Thymus (tissue), 11 donors: ENCODE results near the gene FOXL3. TPM values are rescaled to one million over a fixed set of nuclear protein-coding genes. Genes with fewer than 3 reads are reported as not detected.

ENCODE experiments used
- DNase-seq, 9 donors: peaks; one replicate each; pipeline ENCODE4 v3.0.0-alpha.2; 2013; ENCODE audit warnings: low spot score in 9 of 9, low read depth in 6 of 9, missing footprints in 1 of 9
- H3K27ac ChIP-seq, 2 donors: one replicate each; pipeline ENCODE4 v1.5.1; 2013; ENCODE audit warnings: control low read depth in 1 of 2, low read depth in 1 of 2, low read length in 1 of 2, mild to moderate bottlenecking in 1 of 2, moderate library complexity in 1 of 2
- H3K27me3 ChIP-seq, 2 donors: one replicate each; pipeline ENCODE4 v1.5.1; 2013; ENCODE audit warnings: low read length in 1 of 2; ENCODE audit not compliant: control insufficient read depth in 2 of 2, insufficient read depth in 1 of 2
- H3K36me3 ChIP-seq, 2 donors: one replicate each; pipeline ENCODE4 v1.5.1; 2013; ENCODE audit warnings: low read length in 1 of 2, mild to moderate bottlenecking in 1 of 2, moderate library complexity in 1 of 2; ENCODE audit not compliant: control insufficient read depth in 2 of 2, insufficient read depth in 2 of 2
- H3K4me1 ChIP-seq, 2 donors: one replicate each; pipeline ENCODE4 v1.5.1; 2013; ENCODE audit warnings: low read length in 2 of 2; ENCODE audit not compliant: control insufficient read depth in 2 of 2, insufficient read depth in 2 of 2
- H3K4me3 ChIP-seq, 2 donors: one replicate each; pipeline ENCODE4 v1.5.1; 2013; ENCODE audit warnings: low read length in 2 of 2, control low read depth in 1 of 2, mild to moderate bottlenecking in 1 of 2
- H3K9me3 ChIP-seq, 2 donors: one replicate each; pipeline ENCODE4 v1.5.1; 2013; ENCODE audit warnings: low read length in 1 of 2, mild to moderate bottlenecking in 1 of 2; ENCODE audit not compliant: control insufficient read depth in 2 of 2, insufficient read depth in 1 of 2
- WGBS: extraction: QIAGEN DNeasy Blood & Tissue Kit; methylation state at CpG from one replicate; pipeline ENCODE4 v1.1.7; 2013; 5-methylcytosine and 5-hydroxymethylcytosine counted together
- polyA plus RNA-seq: library from polyadenylated mRNA; stranded (reverse); fragments of 200-250 nt; gene quantifications from one replicate; pipeline ENCODE4 v1.2.3, GENCODE V29; 2013
- total RNA-seq: library from RNA; stranded (reverse); fragments of 120-200 nt; gene quantifications from one replicate; pipeline ENCODE4 v1.2.4, GENCODE V29; 2013
- donor health status: healthy.

Gene FOXL3
- total and polyA plus RNA-seq, 2 donors = 0.19 TPM; not detected in 1

DNA sequence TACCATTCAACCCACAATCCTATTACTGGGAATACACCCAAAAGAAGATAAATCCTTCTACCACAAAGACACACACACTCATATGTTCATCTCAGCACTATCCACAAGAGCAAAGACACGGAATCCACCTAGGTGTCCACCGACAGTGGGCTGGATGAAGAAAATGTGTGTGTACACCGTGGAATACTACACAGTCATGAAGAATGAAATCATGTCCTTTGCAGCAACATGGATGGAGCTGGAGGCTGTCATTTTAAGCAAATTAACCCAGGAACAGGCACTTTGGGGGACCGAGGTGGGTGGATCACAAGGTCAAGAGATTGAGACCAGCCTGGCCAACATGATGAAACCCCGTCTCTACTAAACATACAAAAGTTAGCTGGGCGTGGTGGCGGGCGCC lies 8.3 kb upstream of the FOXL3 start:
- H3K4me1 ChIP-seq = no peaks in the 10 kb centered on the region
- H3K27me3 ChIP-seq = peaks cover 2 to 20% of the 10 kb centered on the region in 2 donors
- WGBS = 93% methylated on average over 8 of the region's 8 CpGs
- no peaks in the 10 kb centered on the region for H3K36me3 ChIP-seq
- no peak overlapping the region for H3K4me3 ChIP-seq
- no peak for DNase-seq
- H3K27ac ChIP-seq = no peak overlapping the region
- peaks cover 0 to 5% of the 10 kb centered on the region in 2 donors for H3K9me3 ChIP-seq

DNA sequence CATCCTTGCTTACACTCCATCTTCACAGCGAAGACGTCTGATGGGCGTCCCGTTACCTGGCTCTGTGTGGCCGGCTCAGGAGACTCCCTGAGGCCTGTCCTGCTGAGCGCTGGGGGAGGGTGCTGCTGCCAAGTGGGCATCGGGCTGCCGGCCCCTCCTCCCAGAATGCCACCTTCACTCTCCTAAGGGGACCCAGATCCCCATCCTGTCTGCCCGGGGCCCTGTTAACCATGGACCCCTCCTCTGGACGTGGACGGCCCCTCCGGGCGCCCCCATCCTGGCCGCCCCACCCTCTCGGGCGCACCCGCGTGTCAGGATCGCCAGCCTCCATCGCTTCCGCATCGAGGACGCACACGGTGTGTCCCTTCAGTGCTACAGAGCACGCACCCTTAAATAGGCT lies 7.3 kb upstream of the FOXL3 start:
- Histone ChIP-seq H3K27me3 (peaks cover 2 to 24% of the 10 kb centered on the region in 2 donors), H3K4me3 (no peak overlapping the region)

DNA sequence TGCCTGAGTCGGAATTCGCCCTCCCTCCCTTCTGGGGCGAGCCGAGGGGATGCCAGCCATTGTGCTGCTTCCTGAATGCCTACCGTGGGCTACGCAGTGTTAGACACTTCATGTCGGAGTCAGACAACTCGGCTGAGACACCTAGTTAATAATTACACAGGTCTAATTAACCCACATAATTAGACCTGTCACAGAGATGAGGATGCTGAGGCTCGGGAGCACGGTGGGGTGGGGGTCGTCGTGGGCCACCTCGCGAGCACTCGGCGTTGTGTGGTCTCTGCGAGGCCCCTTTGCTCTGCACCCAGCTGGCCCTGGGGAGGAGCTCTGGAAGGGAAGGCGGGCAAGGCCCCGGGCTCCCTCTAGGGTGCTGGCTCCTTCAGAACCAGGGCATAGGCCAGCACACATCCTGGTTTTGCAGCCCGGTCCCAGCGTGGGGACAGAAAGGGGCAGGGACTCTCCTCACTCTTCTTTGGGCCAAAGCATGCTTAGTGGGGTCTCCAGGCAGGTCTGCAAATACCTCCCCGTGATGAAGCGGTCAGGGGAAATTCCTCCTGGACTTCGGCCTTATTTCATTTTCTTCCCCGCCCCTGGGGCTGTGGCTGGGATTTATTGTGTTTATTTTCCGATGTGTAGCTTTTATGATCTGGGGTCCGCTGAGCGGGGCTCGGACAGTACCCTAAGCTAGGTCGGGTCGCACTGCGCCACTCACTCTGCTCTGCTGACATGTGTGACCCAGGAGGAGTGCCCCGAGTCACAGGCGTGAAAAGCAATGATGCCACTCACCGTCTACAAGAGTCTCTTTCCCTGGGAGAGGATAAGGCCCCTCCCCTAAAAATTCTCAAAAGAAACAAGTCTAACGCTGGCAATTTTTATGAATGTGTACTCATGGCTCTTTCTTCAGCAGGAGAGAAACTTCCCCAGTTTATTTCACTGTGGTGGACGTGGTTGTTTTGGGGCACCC lies 4.9 kb upstream of the FOXL3 start:
- Histone ChIP-seq H3K27ac (no peak overlapping the region), H3K4me3 (no peak overlapping the region), H3K4me1 (peaks cover 0 to under 1% of the 10 kb centered on the region in 2 donors), H3K9me3 (no peaks in the 10 kb centered on the region), H3K36me3 (no peaks in the 10 kb centered on the region), H3K27me3 (peaks cover 19 to 47% of the 10 kb centered on the region in 2 donors)
- 89% methylated on average over 37 of the region's 37 CpGs for WGBS
- DNase-seq = no peak

More for the DNA sequence above, 7.3 kb upstream of the FOXL3 start:
- 98% methylated on average over 25 of the region's 25 CpGs for WGBS
- no peaks in the 10 kb centered on the region for H3K9me3 ChIP-seq
- H3K4me1 ChIP-seq = no peaks in the 10 kb centered on the region
- no peaks in the 10 kb centered on the region for H3K36me3 ChIP-seq
- no peak for DNase-seq
- H3K27ac ChIP-seq = no peak overlapping the region

DNA sequence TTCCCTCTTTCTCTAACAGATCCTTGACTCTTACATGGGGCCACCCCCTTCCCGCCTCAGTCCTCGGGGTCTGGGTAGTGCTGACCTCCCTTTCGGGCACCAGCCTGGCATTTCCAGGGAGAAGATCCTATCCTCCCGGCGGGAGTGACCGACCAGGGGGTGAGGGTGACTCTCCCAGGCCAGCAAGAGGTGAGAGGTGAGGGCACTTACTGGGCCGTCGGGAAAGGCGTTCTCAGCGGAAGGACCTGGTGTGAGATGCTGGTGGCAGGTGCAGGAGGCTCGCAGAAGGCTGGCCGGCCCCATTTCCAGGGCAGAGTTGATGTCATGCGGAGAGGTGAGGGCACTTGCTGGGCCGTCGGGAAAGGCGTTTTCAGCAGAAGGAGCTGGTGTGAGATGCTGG lies 4.2 kb upstream of the FOXL3 start:
- no peak for DNase-seq
- peaks cover 26 to 49% of the 10 kb centered on the region in 2 donors for H3K27me3 ChIP-seq
- no peak overlapping the region for H3K27ac ChIP-seq
- WGBS = 89% methylated on average over 16 of the region's 16 CpGs
- H3K4me3 ChIP-seq = no peak overlapping the region
- peaks cover 0 to 4% of the 10 kb centered on the region in 2 donors for H3K4me1 ChIP-seq
- H3K36me3 ChIP-seq = no peaks in the 10 kb centered on the region
- no peaks in the 10 kb centered on the region for H3K9me3 ChIP-seq

DNA sequence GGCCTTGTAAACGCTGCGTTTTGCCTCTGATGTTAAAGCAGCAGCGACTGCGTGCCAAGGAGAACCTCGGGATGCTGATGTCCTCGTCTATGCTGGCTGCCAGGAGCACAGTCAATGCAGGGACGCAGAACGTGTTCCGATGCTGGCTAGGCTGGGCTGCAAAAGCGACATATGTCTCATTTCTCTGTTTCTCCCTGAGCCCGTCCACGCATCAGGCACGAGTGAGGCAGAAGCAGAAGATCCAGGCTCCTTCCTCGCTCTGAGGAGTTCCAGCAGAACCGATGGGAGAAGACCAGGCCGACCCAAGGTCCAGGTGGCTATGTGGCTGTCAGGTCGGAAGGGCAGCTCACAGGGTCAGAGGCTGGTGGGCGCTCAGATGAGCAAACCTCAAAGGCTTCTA lies 3.7 kb upstream of the FOXL3 start:
- Histone ChIP-seq H3K9me3 (no peaks in the 10 kb centered on the region), H3K27me3 (peaks cover 31 to 52% of the 10 kb centered on the region in 2 donors), H3K4me3 (no peak overlapping the region), H3K36me3 (no peaks in the 10 kb centered on the region), H3K27ac (no peak overlapping the region), H3K4me1 (peaks cover 0 to 4% of the 10 kb centered on the region in 2 donors)
- DNase-seq = no peak
- WGBS = 93% methylated on average over 18 of the region's 18 CpGs

DNA sequence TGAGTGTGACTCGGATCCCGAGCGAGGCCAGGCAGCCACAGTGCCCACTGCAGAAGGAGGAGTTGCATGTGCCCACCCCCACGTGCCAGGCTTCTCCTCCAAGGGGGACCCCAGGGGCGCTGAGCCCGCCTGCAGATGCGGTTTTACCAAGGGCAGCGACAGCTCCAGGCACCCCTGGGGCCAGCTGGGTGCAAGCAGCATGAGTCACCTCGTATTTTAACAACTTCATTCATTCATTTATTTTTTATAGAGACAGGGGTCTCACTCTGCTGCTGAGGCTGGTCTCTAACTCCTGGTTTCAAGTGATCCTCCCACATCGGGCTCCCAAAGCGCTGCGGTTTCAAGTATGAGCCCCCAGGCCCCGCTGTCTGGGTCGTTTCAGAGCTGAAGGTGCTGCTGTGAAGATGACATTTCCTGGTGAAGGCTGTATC lies 1.3 kb upstream of the FOXL3 start:
- no peak overlapping the region for H3K27ac ChIP-seq
- DNase-seq = no peak
- 79% methylated on average over 14 of the region's 14 CpGs for WGBS
- H3K9me3 ChIP-seq = no peaks in the 10 kb centered on the region
- peaks cover 42 to 74% of the 10 kb centered on the region in 2 donors for H3K27me3 ChIP-seq
- H3K36me3 ChIP-seq = no peaks in the 10 kb centered on the region
- peaks cover 0 to 4% of the 10 kb centered on the region in 2 donors for H3K4me1 ChIP-seq
- no peak overlapping the region for H3K4me3 ChIP-seq

DNA sequence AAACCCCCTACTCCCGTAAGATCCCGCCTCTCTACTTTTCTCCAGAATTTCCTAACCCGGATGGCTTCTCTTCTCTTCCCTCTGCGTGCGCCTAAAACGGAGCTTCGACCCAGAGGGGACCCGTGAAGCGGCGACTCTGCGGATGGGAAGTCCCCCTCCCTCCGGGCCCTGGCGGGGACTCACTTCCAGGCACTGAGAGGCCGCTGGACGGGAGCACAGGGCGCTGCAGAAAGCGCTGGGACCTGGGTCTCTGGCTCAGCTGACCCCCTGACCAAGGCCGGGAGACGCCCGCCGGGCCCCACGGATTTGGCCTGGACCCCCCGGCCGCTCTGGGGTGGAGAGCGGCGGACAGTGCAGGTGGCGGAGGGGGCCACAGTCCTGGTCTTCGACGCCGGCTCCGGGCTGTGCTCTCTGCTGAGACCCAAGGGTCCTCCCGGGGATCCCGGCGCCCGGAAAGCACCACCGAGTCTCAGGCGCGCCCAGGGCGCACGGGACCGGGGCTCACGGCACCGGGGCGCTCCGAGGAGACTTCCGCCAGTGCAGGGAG lies 688 bp upstream of the FOXL3 start:
- H3K27me3 ChIP-seq = peaks cover 42 to 80% of the 10 kb centered on the region in 2 donors
- no peak overlapping the region for H3K27ac ChIP-seq
- no peaks in the 10 kb centered on the region for H3K36me3 ChIP-seq
- WGBS = 20% methylated on average over 46 of the region's 46 CpGs
- no peak for DNase-seq
- H3K4me3 ChIP-seq = no peak overlapping the region
- H3K9me3 ChIP-seq = no peaks in the 10 kb centered on the region
- peaks cover 0 to 4% of the 10 kb centered on the region in 2 donors for H3K4me1 ChIP-seq

DNA sequence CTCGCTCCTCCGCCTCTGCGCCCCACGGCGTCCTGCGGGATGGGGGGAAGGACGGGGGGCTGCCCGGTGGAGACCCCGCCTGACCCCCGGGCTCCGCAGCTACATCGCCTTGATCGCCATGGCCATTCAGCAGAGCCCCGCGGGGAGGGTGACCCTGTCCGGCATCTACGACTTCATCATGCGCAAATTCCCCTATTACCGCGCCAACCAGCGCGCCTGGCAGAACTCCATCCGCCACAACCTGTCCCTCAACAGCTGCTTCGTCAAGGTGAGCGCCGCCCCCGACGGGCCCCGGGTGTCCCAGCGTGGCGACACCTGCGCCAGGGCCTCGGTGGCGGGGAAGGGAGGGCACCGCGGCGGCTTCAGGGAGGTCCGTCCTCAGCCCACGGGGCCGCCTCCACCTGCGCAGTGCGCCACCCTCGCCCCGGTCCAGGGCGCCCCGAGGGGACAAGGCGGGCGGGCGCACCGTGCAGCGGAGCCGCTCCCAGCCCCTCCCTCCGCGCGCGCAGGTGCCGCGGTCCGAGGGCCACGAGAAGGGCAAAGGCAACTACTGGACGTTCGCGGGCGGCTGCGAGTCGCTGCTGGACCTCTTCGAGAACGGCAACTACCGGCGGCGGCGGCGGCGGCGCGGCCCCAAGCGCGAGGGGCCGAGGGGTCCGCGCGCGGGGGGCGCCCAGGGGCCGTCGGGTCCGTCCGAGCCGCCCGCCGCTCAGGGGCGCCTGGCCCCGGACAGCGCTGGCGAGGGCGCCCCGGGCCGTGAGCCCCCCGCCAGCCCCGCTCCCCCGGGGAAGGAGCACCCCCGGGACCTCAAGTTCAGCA lies 793 bp downstream of the FOXL3 start:
- DNase-seq = no peak
- Histone ChIP-seq H3K4me1 (peaks cover 0 to 4% of the 10 kb centered on the region in 2 donors), H3K27ac (no peak overlapping the region), H3K4me3 (no peak overlapping the region), H3K36me3 (no peaks in the 10 kb centered on the region), H3K9me3 (no peaks in the 10 kb centered on the region), H3K27me3 (peaks cover 42 to 80% of the 10 kb centered on the region in 2 donors)
- 19% methylated on average over 101 of the region's 102 CpGs for WGBS
